Fibroblast of lung (primary cell): ENCODE results near the gene GHDC. TPM values are rescaled to one million over a fixed set of nuclear protein-coding genes. Genes with fewer than 3 reads are reported as not detected.

Experiments
- DNase-seq, 2 donors: peaks; one replicate each; pipeline versions ENCODE4 v3.0.0 to v3.0.0-alpha.2; 2010; ENCODE audit warnings: low read depth in 2 of 2
- H2AFZ ChIP-seq: 2 replicates; pipeline ENCODE4 v1.5.1; 2012; ENCODE audit warnings: low read length, control low read depth, inconsistent platforms
- H3K27ac ChIP-seq: 2 replicates; pipeline ENCODE4 v1.5.1; 2011; ENCODE audit warnings: low read length, control low read depth; ENCODE audit not compliant: insufficient read depth
- H3K27me3 ChIP-seq: 2 replicates; pipeline ENCODE4 v1.5.1; 2011; ENCODE audit warnings: mild to moderate bottlenecking, low read length; ENCODE audit not compliant: control insufficient read depth, insufficient read depth
- H3K36me3 ChIP-seq: 2 replicates; pipeline ENCODE4 v1.5.1; 2011; ENCODE audit warnings: low read length; ENCODE audit not compliant: control insufficient read depth, insufficient read depth
- H3K4me1 ChIP-seq: 2 replicates; pipeline ENCODE4 v1.5.1; 2011; ENCODE audit warnings: low read length; ENCODE audit not compliant: control insufficient read depth, insufficient read depth; ENCODE audit errors: extremely low read depth
- H3K4me2 ChIP-seq: 2 replicates; pipeline ENCODE4 v1.5.1; 2011; ENCODE audit warnings: low read length, control low read depth; ENCODE audit not compliant: insufficient read depth; ENCODE audit errors: extremely low read depth
- H3K4me3 ChIP-seq, 4 experiments: fragments of 200-600 bp in 1 of 4; sonication (generic) in 1 of 4; replicated peaks in 1 of 4; 2 replicates each; pipeline ENCODE4 v1.5.1; 2011 to 2016; ENCODE audit warnings: low read length in 4 of 4, low read depth in 3 of 4, mild to moderate bottlenecking in 3 of 4, control low read depth in 2 of 4, inconsistent platforms in 1 of 4, mixed read lengths in 1 of 4; ENCODE audit not compliant: insufficient read depth in 1 of 4; ENCODE audit errors: control extremely low read depth in 1 of 4
- H3K79me2 ChIP-seq: 2 replicates; pipeline ENCODE4 v1.5.1; 2012; ENCODE audit warnings: mild to moderate bottlenecking, low read length, inconsistent platforms; ENCODE audit not compliant: control insufficient read depth, insufficient read depth
- H3K9ac ChIP-seq: 2 replicates; pipeline ENCODE4 v1.5.1; 2011; ENCODE audit warnings: mild to moderate bottlenecking, low read length, control low read depth; ENCODE audit not compliant: insufficient read depth
- H3K9me3 ChIP-seq: 2 replicates; pipeline ENCODE4 v1.5.1; 2012; ENCODE audit warnings: low read depth, low read length; ENCODE audit not compliant: control insufficient read depth, insufficient read depth
- H4K20me1 ChIP-seq: 2 replicates; pipeline ENCODE4 v1.5.1; 2011; ENCODE audit warnings: low read length; ENCODE audit not compliant: control insufficient read depth, insufficient read depth; ENCODE audit errors: extremely low read depth
- EZH2 ChIP-seq: IDR thresholded peaks from 2 replicates; pipeline ENCODE4 v1.5.1; 2012; ENCODE audit warnings: low read length, control low read depth, mild to moderate bottlenecking; ENCODE audit errors: missing control alignments
- polyA plus RNA-seq, 2 donors: library from polyadenylated mRNA; depleted of rRNA in 1 of 2; stranded (reverse) in 1 of 2; unstranded in 1 of 2; fragments of >200 nt; gene quantifications; 2 replicates each; pipeline ENCODE4 v1.2.1, GENCODE V29; 2011 to 2012; ENCODE audit warnings: missing spikeins in 1 of 2
- total RNA-seq: library from RNA; depleted of rRNA; stranded (reverse); fragments of >200 nt; gene quantifications from 2 replicates; pipeline ENCODE4 v1.2.1, GENCODE V29; 2014
- TF ChIP-seq, protein P1 (sequence below), 2 donors: IDR thresholded peaks in 1 of 2; conservative IDR thresholded peaks in 1 of 2; 1 replicate in 1 of 2; 2 replicates in 1 of 2; pipeline ENCODE4 v1.5.1; 2011 to 2012; ENCODE audit warnings: low read length in 2 of 2, control low read depth in 1 of 2, inconsistent platforms in 1 of 2, low read depth in 1 of 2, mild to moderate bottlenecking in 1 of 2

Gene GHDC
- total and polyA plus RNA-seq, 2 donors (not counting 1 experiment from before 2014, with no cell fraction given): 6.7 to 26.6 TPM

DNA sequence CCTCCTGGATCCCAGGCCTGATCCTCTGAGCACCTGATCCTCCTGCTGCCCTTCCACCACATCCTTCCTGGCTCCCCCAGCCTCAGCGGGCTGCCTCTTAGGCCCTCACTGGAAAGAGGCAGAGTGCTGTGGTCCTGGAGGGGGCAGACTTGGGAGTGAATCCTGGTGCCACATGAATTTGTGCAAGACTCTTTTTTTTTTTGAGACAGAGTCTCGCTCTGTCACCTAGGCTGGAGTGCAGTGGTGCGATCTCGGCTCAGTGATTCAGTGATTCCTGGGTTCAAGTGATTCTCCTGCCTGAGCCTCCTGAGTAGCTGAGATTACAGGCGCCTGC is 3.1 kb downstream of the GHDC start:
- no peaks in the 10 kb centered on the region for H4K20me1 ChIP-seq
- H3K4me3 ChIP-seq: no peak overlapping the region
- H3K4me2 ChIP-seq: no peak overlapping the region
- no peaks in the 10 kb centered on the region for H3K9me3 ChIP-seq
- no peaks in the 10 kb centered on the region for H3K79me2 ChIP-seq
- no peak overlapping the region for H2AFZ ChIP-seq
- no peak for DNase-seq
- no peak overlapping the region for H3K27ac ChIP-seq
- H3K4me1 ChIP-seq: no peaks in the 10 kb centered on the region
- H3K36me3 ChIP-seq: no peaks in the 10 kb centered on the region
- no peak overlapping the region for H3K9ac ChIP-seq
- H3K27me3 ChIP-seq: no peaks in the 10 kb centered on the region
- TF ChIP-seq, protein P1, sequence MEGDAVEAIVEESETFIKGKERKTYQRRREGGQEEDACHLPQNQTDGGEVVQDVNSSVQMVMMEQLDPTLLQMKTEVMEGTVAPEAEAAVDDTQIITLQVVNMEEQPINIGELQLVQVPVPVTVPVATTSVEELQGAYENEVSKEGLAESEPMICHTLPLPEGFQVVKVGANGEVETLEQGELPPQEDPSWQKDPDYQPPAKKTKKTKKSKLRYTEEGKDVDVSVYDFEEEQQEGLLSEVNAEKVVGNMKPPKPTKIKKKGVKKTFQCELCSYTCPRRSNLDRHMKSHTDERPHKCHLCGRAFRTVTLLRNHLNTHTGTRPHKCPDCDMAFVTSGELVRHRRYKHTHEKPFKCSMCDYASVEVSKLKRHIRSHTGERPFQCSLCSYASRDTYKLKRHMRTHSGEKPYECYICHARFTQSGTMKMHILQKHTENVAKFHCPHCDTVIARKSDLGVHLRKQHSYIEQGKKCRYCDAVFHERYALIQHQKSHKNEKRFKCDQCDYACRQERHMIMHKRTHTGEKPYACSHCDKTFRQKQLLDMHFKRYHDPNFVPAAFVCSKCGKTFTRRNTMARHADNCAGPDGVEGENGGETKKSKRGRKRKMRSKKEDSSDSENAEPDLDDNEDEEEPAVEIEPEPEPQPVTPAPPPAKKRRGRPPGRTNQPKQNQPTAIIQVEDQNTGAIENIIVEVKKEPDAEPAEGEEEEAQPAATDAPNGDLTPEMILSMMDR (conservative IDR thresholded peaks at IDR 0.05 in 1 of 2, IDR thresholded peaks at IDR 0.05 in 1 of 2; ENCODE audit: low read depth in 1 of 2, low read length in 2 of 2): no peak
- TF ChIP-seq EZH2: no peak

DNA sequence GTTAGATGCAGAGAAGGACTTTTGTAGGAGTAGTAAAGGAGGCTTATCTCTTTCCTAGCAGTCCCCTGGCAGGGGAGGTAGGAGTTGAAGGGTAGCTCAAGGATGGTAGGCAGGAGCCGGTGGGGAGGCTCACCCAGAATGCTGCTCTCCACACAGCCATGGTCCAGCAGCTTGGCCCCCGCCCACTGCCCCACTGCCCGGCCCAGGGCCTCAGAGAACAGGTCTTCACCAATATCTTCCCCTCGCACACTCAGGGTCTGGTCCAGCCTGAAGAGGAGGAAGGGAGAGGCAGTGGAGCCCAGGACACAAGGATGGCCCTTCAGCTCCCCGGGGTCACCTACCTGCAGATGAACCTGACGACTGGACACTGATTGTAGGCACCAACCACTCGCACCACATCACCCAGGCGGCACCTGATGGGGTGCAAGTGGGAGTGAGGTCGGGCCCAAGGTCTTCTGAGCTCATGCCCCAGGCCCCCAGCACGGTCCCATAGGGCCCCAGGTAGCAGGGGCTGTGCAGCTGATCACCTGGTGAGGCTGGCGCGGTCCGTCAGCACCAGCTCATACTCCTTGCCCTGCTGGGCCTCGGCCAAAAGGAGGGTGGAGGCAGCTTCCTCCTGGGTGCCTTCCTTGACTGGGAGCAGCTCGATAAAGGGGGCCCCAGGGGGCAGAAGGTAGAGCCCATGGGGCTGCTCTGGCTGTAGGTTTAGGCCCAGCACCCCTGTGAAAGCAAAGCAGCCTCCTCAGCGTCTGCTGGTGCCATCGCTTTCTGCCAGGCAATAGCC is 3.6 kb downstream of the GHDC start:
- no peak overlapping the region for H3K27ac ChIP-seq
- H3K79me2 ChIP-seq: no peaks in the 10 kb centered on the region
- H2AFZ ChIP-seq: no peak overlapping the region
- no peaks in the 10 kb centered on the region for H3K4me1 ChIP-seq
- H3K27me3 ChIP-seq: no peaks in the 10 kb centered on the region
- no peak for DNase-seq
- H3K4me3 ChIP-seq: no peak overlapping the region
- no peak overlapping the region for H3K9ac ChIP-seq
- TF ChIP-seq, protein P1 (conservative IDR thresholded peaks at IDR 0.05 in 1 of 2, IDR thresholded peaks at IDR 0.05 in 1 of 2; ENCODE audit: low read depth in 1 of 2, low read length in 2 of 2): no peak
- no peak overlapping the region for H3K4me2 ChIP-seq
- H3K9me3 ChIP-seq: no peaks in the 10 kb centered on the region
- no peaks in the 10 kb centered on the region for H4K20me1 ChIP-seq
- H3K36me3 ChIP-seq: no peaks in the 10 kb centered on the region

DNA sequence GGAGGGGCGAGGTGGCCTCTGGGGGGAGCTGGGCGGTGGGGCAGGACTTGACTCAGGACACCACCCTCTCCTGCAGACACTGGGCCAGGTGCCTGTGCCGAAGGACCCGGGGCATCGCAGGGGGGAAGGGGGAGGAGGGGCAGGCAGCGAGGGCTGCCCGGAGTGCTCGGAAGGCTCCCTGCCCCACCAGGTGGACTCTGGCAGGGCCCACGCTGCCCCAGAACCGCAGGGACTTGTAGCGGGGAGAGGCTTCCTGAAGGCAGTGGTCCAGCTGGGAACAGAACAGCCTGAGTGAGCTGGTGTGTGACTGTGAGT is 4.7 kb downstream of the GHDC start:
- Histone ChIP-seq H3K27me3 (no peaks in the 10 kb centered on the region), H3K27ac (no peak overlapping the region), H3K79me2 (no peaks in the 10 kb centered on the region), H3K4me1 (no peaks in the 10 kb centered on the region), H4K20me1 (no peaks in the 10 kb centered on the region), H3K4me2 (no peak overlapping the region), H3K9me3 (no peaks in the 10 kb centered on the region), H2AFZ (no peak overlapping the region), H3K36me3 (no peaks in the 10 kb centered on the region), H3K4me3 (no peak overlapping the region), H3K9ac (no peak overlapping the region)
- no peak for TF ChIP-seq EZH2
- TF ChIP-seq, protein P1 (conservative IDR thresholded peaks at IDR 0.05 in 1 of 2, IDR thresholded peaks at IDR 0.05 in 1 of 2; ENCODE audit: low read depth in 1 of 2, low read length in 2 of 2): no peak
- DNase-seq: no peak
